Tibial nerve (tissue), 3 donors: ENCODE data around the gene ITGB6.

Experiments
- CTCF ChIP-seq, 5 experiments: fragments of 200-600 bp in 3 of 5; fragments of 450-650 bp in 2 of 5; sonication (generic) in 3 of 5; IDR thresholded peaks; one replicate each; pipeline ENCODE4 v1.5.1; 2016 to 2019; ENCODE audit warnings: antibody characterized with exemption in 5 of 5, mild to moderate bottlenecking in 3 of 5, moderate library complexity in 2 of 5
- POLR2A ChIP-seq, 2 donors: fragments of 450-650 bp; IDR thresholded peaks; one replicate each; pipeline ENCODE4 v1.6.1; 2017; ENCODE audit warnings: antibody characterized with exemption in 2 of 2, mild to moderate bottlenecking in 2 of 2, moderate library complexity in 2 of 2

DNA sequence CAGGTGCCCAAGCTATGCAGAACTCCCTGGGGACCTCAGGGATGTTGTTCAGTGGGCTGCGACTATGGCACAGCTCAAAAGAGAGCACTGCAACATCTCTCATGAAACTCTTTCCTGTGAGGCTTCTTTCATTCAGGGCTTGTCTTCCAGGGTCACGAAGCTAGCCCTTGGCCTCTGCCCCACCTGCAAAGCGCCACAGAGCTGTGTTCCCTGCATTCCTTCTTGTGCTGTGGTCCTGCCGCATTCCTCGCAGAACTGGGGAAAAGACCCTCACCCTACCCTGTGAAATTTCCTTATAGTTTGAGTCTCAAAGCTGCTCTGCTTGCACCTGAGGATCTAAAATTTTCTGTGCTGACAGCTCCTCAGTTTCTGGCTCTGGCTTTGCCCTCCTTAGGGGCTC lies 26.3 kb upstream of the ITGB6 start:
- TF ChIP-seq POLR2A (IDR thresholded peaks at IDR 0.05) (no peak), CTCF (IDR thresholded peaks at IDR 0.05) (no peak)
